ENCODE measurements around the gene COLEC12.

COLEC12 gene

GRCh38 chr18:402129-402528 is 98.4 kb downstream of the COLEC12 start:
- no peak for TF ChIP-seq CTCF (IDR thresholded peaks at IDR 0.05; ENCODE audit: control insufficient read depth, insufficient read depth, low read depth, low read length, missing control alignments)
- no peak overlapping the region for H3K4me3 ChIP-seq (ENCODE audit: control insufficient read depth, low read depth, low read length)
- DNase-seq (ENCODE audit: low read depth): no peak

GRCh38 chr18:400456-400855 is 100.0 kb downstream of the COLEC12 start:
- no peak overlapping the region for H3K4me3 ChIP-seq (ENCODE audit: control insufficient read depth, low read depth, low read length)
- no peak for TF ChIP-seq CTCF (IDR thresholded peaks at IDR 0.05; ENCODE audit: control insufficient read depth, insufficient read depth, low read depth, low read length, missing control alignments)
- peak; percentile 96 for DNase-seq (ENCODE audit: low read depth)

GRCh38 chr18:399631-400135 is 100.8 kb downstream of the COLEC12 start:
- TF ChIP-seq CTCF (IDR thresholded peaks at IDR 0.05; ENCODE audit: control insufficient read depth, insufficient read depth, low read depth, low read length, missing control alignments): no peak
- no peak for DNase-seq (ENCODE audit: low read depth)
- no peak overlapping the region for H3K4me3 ChIP-seq (ENCODE audit: control insufficient read depth, low read depth, low read length)

- DNase-seq (ENCODE audit: low read depth): no peak
- no peak for TF ChIP-seq CTCF (IDR thresholded peaks at IDR 0.05; ENCODE audit: control insufficient read depth, insufficient read depth, low read depth, low read length, missing control alignments)
- no peak overlapping the region for H3K4me3 ChIP-seq (ENCODE audit: control insufficient read depth, low read depth, low read length)
These were observed 101.4 kb downstream of the COLEC12 start for GRCh38 chr18:398935-399630.

GRCh38 chr18:396556-396955 is 103.9 kb downstream of the COLEC12 start:
- no peak for TF ChIP-seq CTCF (IDR thresholded peaks at IDR 0.05; ENCODE audit: control insufficient read depth, insufficient read depth, low read depth, low read length, missing control alignments)
- H3K4me3 ChIP-seq (ENCODE audit: control insufficient read depth, low read depth, low read length): no peak overlapping the region
- no peak for DNase-seq (ENCODE audit: low read depth)

GRCh38 chr18:396251-396555 is 104.3 kb downstream of the COLEC12 start:
- DNase-seq (ENCODE audit: low read depth): peak; percentile 28
- no peak for TF ChIP-seq CTCF (IDR thresholded peaks at IDR 0.05; ENCODE audit: control insufficient read depth, insufficient read depth, low read depth, low read length, missing control alignments)
- H3K4me3 ChIP-seq (ENCODE audit: control insufficient read depth, low read depth, low read length): no peak overlapping the region
